Femur (tissue), 1 donor: ENCODE results near the gene MCFD2.
"Not testable (repeated sequence)": the region's sequence is repeated elsewhere in the genome, so short reads cannot be mapped to it uniquely, and the experiment has no call there.

Source experiments
- DNase-seq: peaks from one replicate; pipeline ENCODE4 v3.0.0-alpha.2; 2017

Gene MCFD2

DNA sequence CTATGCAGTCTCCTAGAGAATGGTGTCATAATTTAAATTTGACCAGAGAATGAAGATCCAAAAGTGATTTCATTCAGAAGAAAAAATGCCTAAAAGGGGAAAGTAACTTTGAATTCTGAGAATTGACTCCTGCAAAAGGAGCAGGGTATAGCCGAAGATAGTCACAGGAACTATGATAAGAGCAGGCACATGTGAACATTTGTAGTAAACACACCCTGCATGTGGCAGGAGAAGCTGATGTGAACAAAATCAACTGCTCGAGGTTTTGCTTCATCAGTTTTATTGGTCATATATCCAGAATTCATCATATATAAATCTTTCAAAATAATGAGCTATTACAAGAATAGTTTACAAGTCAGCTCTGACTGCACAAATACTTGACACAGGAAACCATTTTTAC, 14.0 kb downstream of the MCFD2 start:
- no peak for DNase-seq

DNA sequence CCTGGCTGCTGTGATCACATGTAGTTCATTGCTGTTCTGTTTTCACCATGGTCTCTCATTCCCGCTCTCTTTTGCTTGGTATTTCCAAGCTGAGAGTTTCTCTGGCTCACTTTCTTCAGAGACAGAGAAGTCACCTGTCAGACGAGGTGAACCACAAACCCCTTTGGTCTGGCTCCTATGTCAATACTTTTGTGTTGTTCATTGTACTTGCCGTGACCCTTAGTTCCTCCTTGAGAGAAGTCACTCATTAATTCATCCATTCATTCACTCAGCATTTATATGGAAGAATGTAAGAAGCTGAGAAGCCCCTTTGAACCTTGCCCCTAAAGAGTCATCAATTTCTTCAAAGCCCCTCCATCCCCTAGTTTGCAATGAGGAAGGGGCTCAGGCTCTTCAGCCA, 15.2 kb downstream of the MCFD2 start:
- DNase-seq: no peak

DNA sequence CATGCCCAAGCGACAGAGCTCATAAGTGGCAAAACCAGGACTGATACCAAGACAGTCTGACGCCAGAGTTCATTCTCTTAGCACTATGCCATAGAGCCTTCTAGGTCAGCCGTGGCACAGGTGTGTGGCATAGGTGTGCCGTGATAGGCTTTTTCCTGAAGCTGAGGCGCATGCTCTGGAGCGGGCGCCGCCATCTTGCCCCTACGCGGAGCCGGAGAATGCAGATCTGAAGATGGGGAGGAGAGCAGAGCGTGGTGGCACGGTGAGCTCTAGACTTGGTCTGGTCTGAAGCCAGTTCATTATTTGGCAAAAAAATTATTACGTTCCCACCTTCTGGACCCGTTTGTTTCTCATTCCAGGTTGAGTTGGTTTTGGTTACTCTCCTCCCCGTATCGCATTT, 16.6 kb downstream of the MCFD2 start:
- no peak for DNase-seq

DNA sequence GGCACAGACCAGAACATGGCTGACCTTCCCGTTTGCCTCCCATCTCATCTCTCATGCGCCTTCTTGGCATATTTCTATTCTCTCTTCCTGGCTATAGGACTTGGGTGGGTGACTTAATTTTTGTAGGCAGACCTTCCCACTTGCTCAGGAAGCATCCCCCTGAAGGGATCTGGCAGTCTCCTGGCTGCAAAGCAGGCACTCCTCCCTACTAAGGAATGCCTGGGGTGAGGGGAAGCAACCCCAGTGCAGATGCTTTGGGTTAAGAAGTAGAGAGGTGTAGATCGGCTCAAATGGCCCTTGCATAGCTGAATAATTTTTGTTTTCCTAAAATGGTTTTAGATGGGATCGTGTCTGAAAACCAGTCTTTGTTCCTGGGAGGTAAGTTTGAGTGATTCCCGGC, 17.6 kb downstream of the MCFD2 start:
- no peak for DNase-seq

DNA sequence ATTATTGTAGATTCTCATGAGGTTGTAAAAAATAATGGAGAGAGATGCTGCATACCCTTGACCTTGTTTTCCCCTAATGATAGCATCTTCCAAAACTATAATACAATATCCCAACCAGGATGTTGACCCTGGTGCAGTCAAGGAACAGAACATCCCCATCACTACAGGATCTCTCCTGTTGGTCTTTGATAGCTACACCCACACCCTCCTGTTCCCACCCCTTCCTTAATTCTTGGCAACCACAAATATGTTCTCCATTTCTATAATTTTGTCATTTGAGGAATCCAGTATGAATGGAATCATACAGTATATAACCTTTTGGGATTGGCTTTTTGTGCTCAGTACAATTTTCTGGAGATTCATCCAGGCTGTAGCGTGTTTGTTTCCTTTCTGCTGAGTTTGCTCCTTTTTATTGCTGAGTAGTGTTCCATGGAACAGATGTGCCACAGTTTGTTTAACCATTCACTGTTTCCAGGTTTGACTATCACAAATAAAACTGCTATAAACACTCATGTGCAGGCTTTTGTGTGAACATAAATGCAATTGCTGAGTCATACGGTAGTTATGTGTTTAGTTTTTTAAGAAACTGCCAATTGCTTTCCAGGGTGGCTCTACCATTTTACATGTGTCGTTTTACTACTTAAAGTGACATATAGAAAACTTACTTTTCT, 22.2 kb downstream of the MCFD2 start:
- DNase-seq: no peak

DNA sequence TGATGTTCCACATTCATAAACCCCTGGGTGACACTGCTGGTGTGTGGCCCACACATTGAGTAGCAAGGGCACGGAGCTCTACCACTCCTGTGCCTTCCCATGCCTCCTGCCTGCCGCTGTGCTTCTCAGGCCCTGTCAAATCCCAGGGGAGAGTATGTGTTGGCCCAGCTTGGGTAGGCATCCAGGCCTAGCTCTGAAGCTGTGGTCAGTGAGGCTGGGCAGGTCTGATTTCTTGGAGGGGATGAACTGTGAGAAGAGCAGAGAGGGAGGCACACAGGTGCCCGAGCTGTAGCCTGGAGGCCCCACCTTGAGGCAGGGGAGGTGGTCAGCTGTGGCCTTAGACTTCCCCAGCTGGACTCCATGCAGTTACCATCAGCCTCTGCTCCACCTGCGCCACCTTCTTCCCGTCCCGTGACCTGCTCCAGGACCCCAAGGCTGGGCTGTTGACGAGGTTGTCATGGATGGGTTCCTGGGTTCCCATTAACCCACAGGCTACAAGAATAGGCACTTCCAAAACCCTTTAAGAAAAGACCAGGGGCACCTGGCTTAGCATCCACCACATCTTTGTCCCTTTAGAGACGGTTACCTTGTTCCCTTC, 23.6 kb downstream of the MCFD2 start:
- no peak for DNase-seq

DNA sequence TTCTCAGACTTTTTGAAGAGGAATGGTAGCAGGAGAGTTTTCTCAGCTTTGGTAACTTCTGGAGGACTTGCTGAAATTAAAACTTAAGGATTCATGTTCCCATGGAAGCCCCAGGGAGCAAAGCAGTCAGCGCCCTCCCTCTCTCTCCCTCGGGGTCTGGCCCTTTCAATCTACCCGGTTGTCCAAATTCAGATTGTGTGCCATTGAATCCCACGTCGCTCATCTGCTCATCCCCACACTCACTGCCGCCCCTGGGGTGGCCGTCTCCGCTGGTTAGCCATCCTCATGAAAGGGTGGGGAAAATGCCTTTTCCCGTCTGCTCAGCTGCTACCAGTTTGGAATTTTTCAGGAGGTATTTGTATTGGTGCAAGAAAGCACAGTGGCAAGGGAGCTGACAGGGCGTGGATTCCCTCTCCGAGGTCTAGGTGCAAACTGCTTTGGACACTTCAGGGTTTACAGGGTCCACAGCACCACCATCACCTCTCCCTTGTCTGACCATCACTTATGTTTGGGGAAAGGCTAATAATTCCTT, 27.1 kb downstream of the MCFD2 start:
- DNase-seq: no peak

DNA sequence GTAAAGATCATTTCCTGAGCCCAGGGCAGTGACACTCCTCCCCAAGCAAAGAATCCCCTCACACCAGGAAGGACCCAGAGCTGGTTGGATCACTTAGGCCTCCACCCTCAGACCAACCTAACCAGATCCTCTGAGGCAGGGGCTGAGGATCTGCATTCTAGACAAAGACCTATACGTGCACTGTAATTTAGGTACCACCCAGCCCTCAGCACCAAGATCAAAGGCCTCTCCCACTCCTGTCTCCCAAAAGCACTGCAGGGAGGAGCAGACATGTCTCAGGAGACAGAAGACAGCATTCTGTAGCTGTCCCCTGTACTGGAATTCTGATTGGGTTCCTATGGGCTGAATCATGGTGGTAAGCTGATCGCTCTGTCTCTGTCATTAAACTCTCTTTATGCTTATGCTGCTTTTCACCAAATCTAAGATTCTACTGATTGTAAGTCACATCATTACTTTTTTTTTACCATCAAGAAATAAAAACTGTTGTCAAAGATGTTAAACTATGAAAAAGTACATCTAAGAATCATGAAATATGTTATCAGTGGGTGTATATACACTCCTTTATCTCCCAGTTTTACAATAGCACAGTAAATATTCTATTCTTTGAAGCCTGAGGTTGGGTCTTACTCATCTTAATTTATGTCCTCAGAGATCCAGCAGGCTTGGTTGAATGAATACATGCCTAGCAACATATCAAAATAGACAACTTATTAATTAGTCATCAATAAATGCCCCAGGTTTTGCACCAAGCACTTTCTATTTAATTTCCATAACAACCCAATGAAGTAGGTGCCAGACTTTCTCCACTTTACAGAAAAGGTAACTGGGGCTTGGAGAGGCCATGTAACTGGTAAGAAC, 28.3 kb downstream of the MCFD2 start:
- no peak for DNase-seq

DNA sequence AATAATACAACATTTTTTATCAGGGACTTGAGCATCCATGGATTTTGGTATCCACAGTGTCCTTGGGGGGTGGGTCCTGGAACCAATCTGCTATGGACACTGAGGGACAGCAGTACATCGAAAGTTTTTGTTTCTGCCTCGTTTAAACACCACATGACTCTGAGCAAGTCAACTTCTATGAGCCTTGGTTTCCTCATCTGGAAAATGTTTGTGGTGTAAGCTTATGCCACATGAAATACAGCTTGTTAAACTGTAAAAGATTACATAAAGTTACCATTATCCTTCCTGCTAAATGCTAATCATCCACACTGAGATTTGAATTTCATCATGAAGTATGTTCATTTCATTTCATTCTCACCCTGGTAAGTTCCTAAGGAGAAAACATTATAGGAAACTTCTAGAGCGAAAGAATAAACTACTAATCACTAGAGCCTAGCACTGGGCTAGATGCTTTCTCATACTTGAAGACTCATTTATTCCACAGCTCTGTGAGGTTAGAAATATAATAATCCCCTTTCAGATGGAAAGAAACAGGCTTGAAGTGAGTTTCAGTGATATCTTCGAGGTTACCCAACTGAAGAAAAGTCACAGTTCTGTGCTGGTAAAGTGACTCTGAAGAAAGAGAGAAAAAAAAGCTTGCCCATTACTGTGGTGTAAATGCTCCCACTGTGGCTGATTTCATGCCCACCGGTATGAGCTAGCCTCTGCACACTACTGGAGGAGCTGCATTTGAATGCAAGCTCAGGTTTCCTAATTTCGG, 29.2 kb downstream of the MCFD2 start:
- DNase-seq: no peak

DNA sequence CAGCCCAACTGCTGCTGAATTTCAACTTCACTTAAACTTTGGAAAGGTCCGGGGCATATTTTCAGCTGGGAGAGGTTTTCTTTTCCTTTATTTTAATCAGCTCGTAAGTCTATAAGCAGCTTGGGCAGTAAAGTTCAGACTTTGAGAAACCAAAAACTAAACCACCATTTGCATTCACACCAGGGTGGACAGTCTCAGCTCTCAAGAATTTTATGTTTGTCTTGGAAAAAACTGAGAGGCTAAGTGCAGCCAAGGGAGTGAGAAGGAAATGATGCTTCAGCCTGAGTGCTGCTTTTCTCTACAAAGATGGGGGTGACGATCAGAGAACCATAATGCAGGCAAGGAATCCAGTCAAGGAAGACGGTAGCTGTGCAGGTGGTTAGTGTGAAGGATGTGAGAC, 30.2 kb downstream of the MCFD2 start:
- no peak for DNase-seq

DNA sequence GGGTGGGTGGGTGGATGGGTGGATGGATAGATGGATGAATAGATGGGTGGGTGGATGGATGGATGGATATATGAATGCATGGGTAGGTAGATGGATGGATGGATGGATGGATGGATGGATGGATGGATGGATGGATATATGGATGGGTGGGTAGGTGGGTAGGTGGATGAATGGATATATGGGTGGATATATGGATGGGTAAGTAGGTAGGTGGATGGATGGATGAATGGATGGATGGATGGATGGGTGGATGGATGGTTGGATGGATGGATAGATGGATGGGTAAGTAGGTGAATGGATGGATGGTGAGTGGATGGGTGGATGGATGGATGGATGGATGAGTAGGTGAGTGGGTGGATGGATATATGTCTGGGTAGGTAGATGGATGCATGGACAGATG, 36.1 kb downstream of the MCFD2 start:
- DNase-seq: no peak

DNA sequence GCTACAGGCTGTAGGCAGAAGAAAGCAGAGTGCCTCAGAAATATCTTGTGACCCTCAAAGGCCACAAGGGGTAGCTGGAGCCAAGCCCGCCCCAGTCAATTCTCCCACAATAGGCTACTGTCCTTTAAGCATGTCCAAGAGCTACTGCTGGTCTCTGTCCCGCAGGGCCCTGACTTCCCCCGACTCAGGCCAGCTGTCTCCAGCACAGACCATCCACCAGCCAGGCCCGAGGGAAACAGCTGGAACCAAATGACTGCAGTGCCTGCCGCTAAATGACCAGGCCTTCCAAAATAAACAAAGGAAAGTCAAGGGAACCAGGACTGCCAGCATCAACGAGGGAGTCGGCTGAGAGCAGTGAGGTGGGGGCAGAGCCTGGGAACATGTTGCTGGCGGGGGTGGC, 36.7 kb downstream of the MCFD2 start:
- peak; percentile 77 for DNase-seq

DNA sequence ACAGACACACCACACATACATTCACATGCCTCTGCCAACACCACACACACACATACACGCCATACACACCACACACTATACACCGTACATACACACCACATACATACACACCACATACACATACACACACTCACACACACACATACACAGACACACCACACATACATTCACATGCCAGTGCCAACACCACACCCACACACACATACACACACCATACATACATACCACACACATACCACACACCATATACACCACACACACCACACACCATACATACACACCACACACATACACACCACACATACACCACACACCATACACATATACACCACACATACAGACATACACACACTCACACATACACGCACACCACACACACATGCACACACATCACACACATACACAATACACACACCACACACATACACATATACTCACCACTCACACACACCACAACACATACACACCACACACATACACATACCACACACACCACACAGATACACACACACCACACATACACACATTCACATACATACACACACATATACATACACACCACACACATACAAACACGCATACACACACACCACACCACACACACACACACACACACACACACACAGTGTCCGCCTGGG, 37.2 kb downstream of the MCFD2 start:
- no peak for DNase-seq

DNA sequence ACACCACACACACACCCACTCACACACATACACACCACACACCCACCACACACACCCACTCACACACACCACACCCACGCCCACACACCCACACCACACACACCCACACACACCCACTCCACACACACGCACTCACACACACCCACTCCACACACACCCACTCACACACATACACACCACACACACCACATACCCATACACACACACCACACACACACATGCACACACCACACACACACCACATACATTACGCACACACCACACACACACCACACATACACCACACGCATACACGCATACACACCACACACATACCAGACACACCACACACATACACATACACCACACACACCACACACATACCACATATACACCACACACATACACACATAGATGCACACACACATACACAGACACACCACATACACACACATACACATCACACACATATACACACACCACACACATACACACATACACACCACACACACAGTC, 37.9 kb downstream of the MCFD2 start:
- DNase-seq: no peak

DNA sequence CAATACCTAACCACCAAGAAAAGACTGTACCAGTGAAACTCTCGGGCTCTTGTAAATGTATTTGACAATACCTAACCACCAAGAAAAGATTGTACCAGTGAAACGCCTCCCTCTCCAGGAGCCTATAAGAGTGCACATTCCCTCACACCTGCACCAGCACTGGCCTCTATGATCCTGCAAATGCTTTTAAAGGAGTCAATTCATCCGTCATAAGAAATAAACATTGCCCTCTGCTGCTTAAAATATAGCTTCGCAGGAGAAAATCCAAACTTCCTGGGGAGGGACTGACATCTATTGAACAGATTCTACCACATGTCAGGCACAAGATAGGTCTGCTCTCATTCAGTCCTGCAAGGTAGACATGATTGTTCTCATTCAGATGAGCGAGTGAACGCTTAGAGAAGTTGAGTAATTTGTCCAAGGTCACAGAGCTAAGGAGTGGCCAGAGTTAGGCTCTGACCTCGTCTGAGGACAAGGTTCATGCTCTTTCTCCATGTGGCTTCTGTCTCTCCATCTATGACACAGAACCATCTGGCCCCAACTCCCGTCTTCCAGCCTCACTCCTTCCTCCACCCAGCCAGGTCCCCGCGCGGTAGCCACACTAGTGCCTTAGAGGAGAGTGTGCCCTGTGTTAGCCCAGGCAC, 38.7 kb downstream of the MCFD2 start:
- DNase-seq: no peak

DNA sequence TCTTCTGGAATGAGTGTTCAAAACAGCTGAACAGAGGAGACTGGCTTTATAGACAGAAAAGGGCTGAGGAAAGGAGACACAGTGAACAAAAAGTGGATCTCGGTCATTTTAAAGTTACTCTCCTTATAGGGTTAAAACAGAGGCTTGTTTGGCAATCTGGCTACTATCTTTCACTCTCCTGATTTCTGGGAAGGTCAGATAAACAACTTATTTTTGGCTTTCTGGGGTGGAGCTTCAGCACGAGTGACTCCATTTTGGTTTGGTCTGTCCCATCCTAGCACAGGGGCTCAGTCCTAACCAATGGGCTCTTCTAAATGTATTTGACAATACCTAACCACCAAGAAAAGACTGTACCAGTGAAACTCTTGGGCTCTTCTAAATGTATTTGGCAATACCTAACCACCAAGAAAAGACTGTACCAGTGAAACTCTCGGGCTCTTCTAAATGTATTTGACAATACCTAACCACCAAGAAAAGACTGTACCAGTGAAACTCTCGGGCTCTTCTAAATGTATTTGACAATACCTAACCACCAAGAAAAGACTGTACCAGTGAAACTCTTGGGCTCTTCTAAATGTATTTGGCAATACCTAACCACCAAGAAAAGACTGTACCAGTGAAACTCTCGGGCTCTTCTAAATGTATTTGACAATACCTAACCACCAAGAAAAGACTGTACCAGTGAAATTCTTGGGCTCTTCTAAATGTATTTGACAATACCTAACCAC, 39.5 kb downstream of the MCFD2 start:
- DNase-seq: not testable (repeated sequence)

DNA sequence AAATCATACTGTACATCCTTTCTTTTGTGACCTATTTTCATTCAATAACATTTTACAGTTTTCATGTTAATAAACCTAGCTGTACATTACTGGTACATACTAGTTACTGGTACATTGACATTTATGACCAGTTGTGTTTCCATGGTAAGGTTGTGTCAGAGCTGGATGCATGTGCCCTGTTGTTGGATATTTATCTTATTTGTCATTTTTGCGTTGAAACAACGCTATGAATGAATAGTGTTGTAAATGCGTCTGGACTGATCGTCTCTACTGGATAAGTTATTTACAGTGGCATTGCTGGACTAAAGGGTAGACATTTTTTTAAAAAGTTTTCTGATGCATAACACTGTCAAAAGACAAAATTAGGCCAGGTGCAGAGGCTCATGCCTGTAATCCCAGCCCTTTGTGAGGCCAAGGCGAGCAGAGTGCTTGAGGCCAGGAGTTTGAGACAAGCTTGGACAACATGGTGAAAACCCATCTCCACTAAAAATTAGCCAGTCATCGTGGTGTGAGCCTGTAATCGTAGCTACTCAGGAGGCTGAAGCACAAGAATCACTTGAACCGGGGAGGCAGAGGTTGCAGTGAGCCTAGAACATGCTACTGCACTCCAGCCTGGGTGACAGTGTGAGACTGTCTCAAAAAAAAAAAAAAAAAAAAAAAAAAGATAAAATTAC, 40.2 kb downstream of the MCFD2 start:
- DNase-seq: no peak

DNA sequence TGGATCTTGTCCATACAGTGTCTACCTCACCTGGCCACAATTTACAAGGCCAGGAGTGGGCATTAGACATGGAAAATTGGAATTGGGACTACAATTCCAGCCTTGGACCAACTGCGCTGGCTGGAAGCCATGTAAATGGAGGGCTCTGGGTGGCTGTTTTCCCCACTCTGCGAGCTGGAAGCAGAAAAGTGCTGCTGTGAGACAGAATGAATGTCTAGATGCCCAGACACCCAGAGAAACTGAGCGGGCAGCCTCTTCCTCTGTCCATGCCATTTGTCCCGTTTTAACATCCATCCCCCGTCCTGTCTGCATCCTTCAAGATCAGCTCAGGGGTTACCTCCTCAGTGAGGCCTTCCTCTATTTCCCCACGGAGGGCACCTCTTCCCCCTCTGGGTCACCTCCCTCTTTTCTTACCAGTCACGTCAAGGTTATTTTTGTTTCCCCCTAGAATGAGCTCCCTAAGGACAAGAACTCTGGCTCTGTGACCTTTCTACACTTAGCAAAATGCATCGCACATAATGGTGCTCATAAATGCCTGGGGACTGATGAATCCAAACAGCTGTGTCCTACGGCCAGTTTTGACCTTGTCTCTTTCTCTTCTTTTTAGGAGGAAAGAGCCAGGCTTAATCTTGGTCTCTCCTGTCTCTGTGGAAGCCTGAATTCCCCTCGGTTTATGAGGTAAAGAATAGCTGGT, 41.2 kb downstream of the MCFD2 start:
- DNase-seq: no peak

DNA sequence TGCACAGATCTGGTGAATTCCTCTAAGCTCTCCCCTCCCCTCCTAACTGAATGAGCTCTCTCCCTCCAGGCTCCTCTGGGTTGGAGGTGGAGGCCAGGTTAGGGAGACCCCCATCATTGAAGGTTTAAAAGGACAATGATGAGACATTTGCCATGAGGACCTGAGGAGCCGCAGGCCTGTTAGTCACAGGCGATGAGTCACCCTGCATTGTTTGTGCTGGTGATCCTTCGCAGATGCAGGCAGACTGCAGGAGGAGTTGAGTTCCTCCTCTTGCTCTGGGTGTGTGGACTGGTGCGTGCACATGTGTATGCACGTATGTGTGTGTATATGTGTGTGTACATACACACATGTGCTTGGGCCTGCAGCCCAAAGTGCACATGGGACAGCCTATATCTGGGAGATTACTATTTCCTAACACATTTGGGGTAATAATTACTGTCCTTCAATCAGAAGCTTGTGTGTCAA, 42.0 kb downstream of the MCFD2 start:
- DNase-seq: no peak
